K562 (cell line): ENCODE results near the gene FRMD3. TPM values are rescaled to one million over a fixed set of nuclear protein-coding genes. Genes with fewer than 3 reads are reported as not detected.

Source experiments
- ATAC-seq: fragments of 200-7000 bp; cut with Tn5 transposase; 3 replicates; pipeline ENCODE4 v1.9.1; 2020; ENCODE audit warnings: moderate library complexity
- BruUV-seq: library from RNA; stranded (reverse); fragments of 400-500 nt; replicated peaks from 2 replicates; lab custom pipeline; 2021; lab: Mats Ljungman, UMichigan
- CTCF ChIA-PET: fragments of 300-600 bp; formaldehyde crosslinking; extraction: SDS; loops from one replicate; lab custom pipeline; 2021; ENCODE audit warnings: low intra/inter-chr PET ratio; lab: Yijun Ruan, JAX
- POLR2A ChIA-PET: fragments of 300-600, 350-650 bp; sonication (Branson Sonifier 250); formaldehyde crosslinking; extraction: SDS; loops from one replicate; lab custom pipeline; 2021; ENCODE audit warnings: antibody characterized with exemption, inconsistent platforms; lab: Yijun Ruan, JAX
- DNase-seq, 4 experiments: peaks; one replicate each; pipeline versions ENCODE4 v3.0.0 to v3.0.0-alpha.2; 2011 to 2018; ENCODE audit warnings: low spot score in 3 of 4, mixed read lengths in 3 of 4; ENCODE audit errors: extremely low read depth in 1 of 4
- FAIRE-seq: peaks from 2 replicates; lab custom pipeline; 2011; peaks lifted over from hg19 to GRCh38; lab: Jason Lieb, UNC
- H2AFZ ChIP-seq: 2 replicates; pipeline ENCODE4 v1.6.0; 2011; ENCODE audit warnings: low read depth, low read length, control low read depth, inconsistent platforms
- H3K27ac ChIP-seq: fragments of 200-600 bp; 3 replicates; pipeline ENCODE4 v1.8.0; 2011; ENCODE audit warnings: low read depth, mild to moderate bottlenecking, control low read depth, inconsistent platforms, low read length, moderate library complexity, mixed read lengths; ENCODE audit errors: extremely low read depth
- H3K27me3 ChIP-seq, 2 experiments: fragments of 300-600 bp in 1 of 2; 2 replicates in 1 of 2; 3 replicates in 1 of 2; pipeline versions ENCODE4 v1.6.0 to v1.8.0; 2011; ENCODE audit warnings: inconsistent platforms in 2 of 2, low read length in 2 of 2, mild to moderate bottlenecking in 1 of 2, mixed read lengths in 1 of 2, moderate library complexity in 1 of 2; ENCODE audit not compliant: control insufficient read depth in 2 of 2, insufficient read depth in 2 of 2
- H3K36me3 ChIP-seq: fragments of 300-600 bp; 3 replicates; pipeline ENCODE4 v1.8.0; 2011; ENCODE audit warnings: mild to moderate bottlenecking, low read length, inconsistent platforms; ENCODE audit not compliant: control insufficient read depth, insufficient read depth
- H3K4me1 ChIP-seq, 2 experiments: fragments of 200-600 bp in 1 of 2; replicated peaks in 1 of 2; 2 replicates in 1 of 2; 3 replicates in 1 of 2; pipeline versions ENCODE4 v1.5.1 to v1.8.0; 2011; ENCODE audit warnings: inconsistent platforms in 2 of 2, low read length in 2 of 2, mild to moderate bottlenecking in 1 of 2, mixed read lengths in 1 of 2, moderate library complexity in 1 of 2; ENCODE audit not compliant: control insufficient read depth in 2 of 2, insufficient read depth in 2 of 2
- H3K4me2 ChIP-seq: 2 replicates; pipeline ENCODE4 v1.6.1; 2011; ENCODE audit warnings: low read length, control low read depth, inconsistent platforms, mixed read lengths; ENCODE audit not compliant: insufficient read depth
- H3K4me3 ChIP-seq: fragments of 200-600 bp; sonication (generic), shearing (Covaris generic); 2 replicates; pipeline ENCODE4 v1.5.1; 2016; ENCODE audit warnings: control low read depth, inconsistent platforms
- H3K79me2 ChIP-seq: fragments of 200-600 bp; 3 replicates; pipeline ENCODE4 v1.8.0; 2011; ENCODE audit warnings: low read length, inconsistent platforms; ENCODE audit not compliant: control insufficient read depth, insufficient read depth
- H3K9ac ChIP-seq, 2 experiments: 2 replicates each; pipeline versions ENCODE4 v1.6.0 to v1.6.1; 2011; ENCODE audit warnings: low read depth in 2 of 2, low read length in 2 of 2, control low read depth in 1 of 2, inconsistent platforms in 1 of 2, mild to moderate bottlenecking in 1 of 2, mixed read lengths in 1 of 2; ENCODE audit not compliant: insufficient read depth in 1 of 2
- H3K9me1 ChIP-seq: one replicate; pipeline ENCODE4 v1.6.0; 2011; ENCODE audit warnings: inconsistent platforms, mild to moderate bottlenecking, low read length, moderate library complexity; ENCODE audit not compliant: control insufficient read depth, insufficient read depth
- H3K9me3 ChIP-seq: replicated peaks from 2 replicates; pipeline ENCODE4 v1.5.1; 2011; ENCODE audit warnings: low read depth, low read length, inconsistent platforms; ENCODE audit not compliant: control insufficient read depth, insufficient read depth
- H4K20me1 ChIP-seq: replicated peaks from 2 replicates; pipeline ENCODE4 v1.6.1; 2011; ENCODE audit warnings: low read length, inconsistent platforms, mixed read lengths; ENCODE audit not compliant: control insufficient read depth, insufficient read depth
- BMI1 ChIP-seq: fragments of 150-350 bp; IDR thresholded peaks from 2 replicates; pipeline ENCODE4 v1.6.1; 2014; ENCODE audit warnings: low read length
- CBFA2T3 ChIP-seq: fragments of 450-650 bp; IDR thresholded peaks from 2 replicates; pipeline ENCODE4 v1.6.1; 2017
- E2F3 ChIP-seq: fragments of 250-450 bp; sonication (Bioruptor Pico); IDR thresholded peaks from 2 replicates; pipeline ENCODE4 v1.4.0; 2020; ENCODE audit warnings: mild to moderate bottlenecking
- HOMEZ ChIP-seq: fragments of 250-450 bp; sonication (Bioruptor Pico); IDR thresholded peaks from 2 replicates; pipeline ENCODE4 v1.4.0; 2020; ENCODE audit warnings: mild to moderate bottlenecking, moderate library complexity
- PHB2 ChIP-seq: fragments of 450-650 bp; IDR thresholded peaks from 2 replicates; pipeline ENCODE4 v1.6.1; 2017; ENCODE audit warnings: low read depth
- PREB ChIP-seq: sonication (generic); formaldehyde crosslinking; IDR thresholded peaks from 2 replicates; pipeline ENCODE4 v1.8.1; 2023; ENCODE audit warnings: mild to moderate bottlenecking, missing genetic modification reagents
- SNRNP70 ChIP-seq: fragments of 200-400 bp; formaldehyde crosslinking; optimal IDR thresholded peaks from 2 replicates; pipeline ENCODE3; 2017; ENCODE audit warnings: low read depth, low read length
- TBL1XR1 ChIP-seq, 2 experiments: IDR thresholded peaks; 2 replicates each; pipeline ENCODE4 v1.6.1; 2012; ENCODE audit warnings: improper control_type of control experiment in 2 of 2, low read length in 2 of 2, mild to moderate bottlenecking in 1 of 2
- TCF15 ChIP-seq: fragments of 250-450 bp; sonication (Bioruptor Pico); IDR thresholded peaks from 2 replicates; pipeline ENCODE4 v1.8.0; 2022; ENCODE audit warnings: moderate library complexity, mild to moderate bottlenecking, inconsistent platforms
- TCF7 ChIP-seq: sonication (generic); IDR thresholded peaks from 2 replicates; pipeline ENCODE4 v1.6.1; 2016; ENCODE audit warnings: antibody characterized with exemption, borderline replicate concordance
- U2AF1 ChIP-seq: fragments of 200-400 bp; formaldehyde crosslinking; optimal IDR thresholded peaks from 2 replicates; pipeline ENCODE3; 2017; ENCODE audit warnings: mild to moderate bottlenecking, low read depth, low read length, moderate library complexity
- ZNF41 ChIP-seq: fragments of 250-450 bp; sonication (Bioruptor Pico); conservative IDR thresholded peaks from 2 replicates; pipeline ENCODE4 v1.4.0; 2020; ENCODE audit warnings: mild to moderate bottlenecking
- ZNF668 ChIP-seq: fragments of 250-450 bp; sonication (Bioruptor Pico); IDR thresholded peaks from 2 replicates; pipeline ENCODE4 v1.8.0; 2022; ENCODE audit warnings: mild to moderate bottlenecking, inconsistent platforms
- WGBS: fragments of 100-300 bp; shearing (Covaris generic); methylation state at CpG from one replicate; pipeline ENCODE4 v1.1.6; 2016; ENCODE audit warnings: low coverage, mixed read lengths; ENCODE audit not compliant: insufficient coverage; ENCODE audit errors: missing lambda C conversion rate; 5-methylcytosine and 5-hydroxymethylcytosine counted together
- in situ Hi-C: fragments of 300-500 bp; cut with MboI; formaldehyde crosslinking; loops from 4 replicates; pipeline ENCODE4 v1.15.0; 2018; ENCODE audit warnings: inconsistent platforms, mixed read lengths
- intact Hi-C: fragments of 100-400 bp; cut with micrococcal nuclease; formaldehyde crosslinking; loops from 2 replicates; pipeline ENCODE4 v1.14.2; 2022
- polyA plus RNA-seq, 8 experiments: library from polyadenylated mRNA; depleted of rRNA in 4 of 8; stranded (reverse) in 5 of 8; unstranded in 3 of 8; fragments of >200 nt; fragmentation: Nextera tagmentation in 2 of 8; fragmentation: Illumina TruSeq in 1 of 8; extraction: Ambion mirVana in 2 of 8; extraction: Trizol in 1 of 8; gene quantifications; 2 replicates each; pipeline versions ENCODE4 v1.2.1 to v1.2.3, GENCODE V29; 2011 to 2014; ENCODE audit warnings: inconsistent platforms in 1 of 8, missing spikeins in 1 of 8
- total RNA-seq, 7 experiments: library from RNA; depleted of rRNA in 6 of 7; stranded (reverse); fragments of >200 nt in 6 of 7; fragmentation: Illumina TruSeq in 2 of 7; extraction: Trizol in 2 of 7; gene quantifications; 2 replicates each; pipeline versions ENCODE4 v1.2.1 to v1.2.3, GENCODE V29; 2011 to 2021; ENCODE audit warnings: low replicate concordance in 1 of 7

FRMD3 gene
- total and polyA plus RNA-seq, 9 of the 15 experiments (the other 6 are each of a cell fraction or from before 2014, with no cell fraction given) = 0.09 to 0.51 (median 0.21) TPM

GRCh38 chr9:83456226-83456625, 82.0 kb downstream of the FRMD3 start:
- CTCF ChIA-PET = no interaction called here

More at GRCh38 chr9:83456226-83456625, 82.0 kb downstream of the FRMD3 start:
- H3K9me3 ChIP-seq = no peaks in the 10 kb centered on the region
- H3K36me3 ChIP-seq = no peaks in the 10 kb centered on the region
- H3K27me3 ChIP-seq = no peaks in the 10 kb centered on the region
- no peak overlapping the region for H3K4me3 ChIP-seq
- H3K4me1 ChIP-seq = no peaks in the 10 kb centered on the region
- no peak for FAIRE-seq
- no peak for ATAC-seq
- H3K4me2 ChIP-seq = no peak overlapping the region
- no peaks in the 10 kb centered on the region for H3K79me2 ChIP-seq
- no peak for DNase-seq
- intact Hi-C loops (no loop called here), in situ Hi-C loops (no loop called here)
- no peak overlapping the region for H3K27ac ChIP-seq
- POLR2A ChIA-PET = no interaction called here
- H4K20me1 ChIP-seq = no peaks in the 10 kb centered on the region
- WGBS = 6% methylated on average over 2 of the region's 2 CpGs
- TF ChIP-seq CBFA2T3 (no peak), PREB (CRISPR knock-in tag) (no peak), SNRNP70 (no peak), HOMEZ (CRISPR knock-in tag) (no peak), ZNF41 (CRISPR knock-in tag) (no peak), BMI1 (no peak), U2AF1 (no peak), TBL1XR1 (IDR thresholded peaks at IDR 0.05; ENCODE audit: low read length in 2 of 2) (no peak), PHB2 (no peak), ZNF668 (CRISPR knock-in tag) (no peak), TCF15 (CRISPR knock-in tag) (no peak), TCF7 (no peak), E2F3 (no peak)
- no peak overlapping the region for H3K9ac ChIP-seq
- H2AFZ ChIP-seq = no peak overlapping the region
- H3K9me1 ChIP-seq = no peaks in the 10 kb centered on the region
- BruUV-seq = no TSS peak
